BE2C (cell line): Measurements from ENCODE around the gene PDZD4.

Experiments
- DNase-seq: peaks from one replicate; pipeline ENCODE4 v3.0.0-alpha.2; 2020
- H3K27me3 ChIP-seq: fragments of 250-450 bp; sonication (Bioruptor Pico); 2 replicates; pipeline ENCODE4 v1.5.1; 2020; ENCODE audit warnings: mild to moderate bottlenecking
- H3K36me3 ChIP-seq: fragments of 250-450 bp; sonication (Bioruptor Pico); 2 replicates; pipeline ENCODE4 v1.5.1; 2020; ENCODE audit warnings: mild to moderate bottlenecking
- H3K4me1 ChIP-seq: fragments of 250-450 bp; sonication (Bioruptor Pico); 2 replicates; pipeline ENCODE4 v1.5.1; 2020
- H3K4me3 ChIP-seq: 2 replicates; pipeline ENCODE4 v1.5.1; 2011; ENCODE audit warnings: low read depth, low read length
- H3K9me3 ChIP-seq: fragments of 250-450 bp; sonication (Bioruptor Pico); 2 replicates; pipeline ENCODE4 v1.5.1; 2020
- TF ChIP-seq, protein P1 (sequence below): IDR thresholded peaks from 2 replicates; pipeline ENCODE4 v1.5.1; 2012; ENCODE audit warnings: mild to moderate bottlenecking, low read depth, low read length

PDZD4 gene

DNA sequence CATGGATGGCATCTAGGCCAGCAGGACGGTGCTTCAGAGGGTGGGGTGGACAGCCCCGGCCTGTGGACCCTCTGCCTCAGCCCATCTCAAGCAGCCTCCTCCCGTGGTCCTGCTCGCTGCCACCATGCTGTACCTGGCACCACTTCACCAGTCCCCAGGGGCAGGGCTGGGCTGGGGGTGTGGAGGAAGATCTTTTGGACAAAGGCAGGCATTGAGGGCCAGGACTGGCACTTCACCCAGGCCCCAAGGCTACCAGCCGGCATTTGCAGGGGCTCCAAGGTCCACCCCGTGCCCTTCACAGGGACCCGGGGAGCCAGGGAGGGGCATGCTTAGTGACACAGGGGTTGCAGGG, 65.6 kb downstream of the PDZD4 start:
- Histone ChIP-seq H3K27me3 (no peaks in the 10 kb centered on the region), H3K36me3 (no peaks in the 10 kb centered on the region), H3K4me3 (peak overlapping the region; percentile 43), H3K9me3 (no peaks in the 10 kb centered on the region), H3K4me1 (peaks cover 14% of the 10 kb centered on the region)
- no peak for DNase-seq
- TF ChIP-seq, protein P1, sequence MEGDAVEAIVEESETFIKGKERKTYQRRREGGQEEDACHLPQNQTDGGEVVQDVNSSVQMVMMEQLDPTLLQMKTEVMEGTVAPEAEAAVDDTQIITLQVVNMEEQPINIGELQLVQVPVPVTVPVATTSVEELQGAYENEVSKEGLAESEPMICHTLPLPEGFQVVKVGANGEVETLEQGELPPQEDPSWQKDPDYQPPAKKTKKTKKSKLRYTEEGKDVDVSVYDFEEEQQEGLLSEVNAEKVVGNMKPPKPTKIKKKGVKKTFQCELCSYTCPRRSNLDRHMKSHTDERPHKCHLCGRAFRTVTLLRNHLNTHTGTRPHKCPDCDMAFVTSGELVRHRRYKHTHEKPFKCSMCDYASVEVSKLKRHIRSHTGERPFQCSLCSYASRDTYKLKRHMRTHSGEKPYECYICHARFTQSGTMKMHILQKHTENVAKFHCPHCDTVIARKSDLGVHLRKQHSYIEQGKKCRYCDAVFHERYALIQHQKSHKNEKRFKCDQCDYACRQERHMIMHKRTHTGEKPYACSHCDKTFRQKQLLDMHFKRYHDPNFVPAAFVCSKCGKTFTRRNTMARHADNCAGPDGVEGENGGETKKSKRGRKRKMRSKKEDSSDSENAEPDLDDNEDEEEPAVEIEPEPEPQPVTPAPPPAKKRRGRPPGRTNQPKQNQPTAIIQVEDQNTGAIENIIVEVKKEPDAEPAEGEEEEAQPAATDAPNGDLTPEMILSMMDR, result no peak

DNA sequence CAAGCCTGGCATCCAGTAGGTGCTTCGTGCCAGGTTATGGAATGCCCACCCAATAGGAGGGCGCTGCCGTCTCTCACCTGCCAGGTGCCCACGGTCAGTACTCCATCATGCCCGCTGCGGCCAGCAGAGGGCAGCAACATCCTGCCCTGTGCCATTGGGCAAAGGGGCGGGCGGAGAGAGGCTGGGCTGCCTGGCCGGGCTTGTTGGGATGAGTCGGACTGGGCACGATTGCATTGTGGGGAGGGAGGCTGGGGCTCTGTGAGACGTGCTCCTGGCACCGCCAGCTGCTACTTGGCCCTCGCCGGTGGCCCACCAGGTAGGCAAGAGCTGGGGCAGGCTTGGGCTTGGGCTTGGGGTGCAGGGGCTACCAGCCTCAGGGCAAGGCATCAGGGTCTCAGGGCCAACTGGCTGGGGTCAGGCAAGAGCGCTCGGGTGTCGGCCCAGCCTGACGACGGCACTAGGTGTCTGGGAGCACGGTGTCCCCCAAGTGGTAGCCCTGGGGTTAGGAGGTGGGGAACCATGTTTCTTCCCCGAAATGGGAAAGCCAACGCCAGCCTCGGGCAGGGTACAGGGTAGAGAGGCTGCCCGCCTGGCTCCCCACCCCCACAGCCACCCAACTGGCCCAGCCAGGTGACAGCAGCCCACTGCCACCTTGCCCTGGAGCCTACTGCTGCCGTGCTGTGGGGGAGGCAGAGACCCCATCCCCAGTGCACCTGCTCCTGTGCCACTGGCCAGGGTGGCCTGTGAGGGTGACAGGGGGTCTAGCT, 66.2 kb downstream of the PDZD4 start, which contains the start of gene PLXNB3:
Gene PLXNB3, plus strand, starts transcription at position 261 of the 767 bp plus-strand sequence. CDS start 1,287 bp downstream, outside the sequence.
- no peaks in the 10 kb centered on the region for H3K36me3 ChIP-seq
- peak within 1 kb of the TSS; percentile 43 for H3K4me3 ChIP-seq
- H3K4me1 ChIP-seq, result peaks cover 14% of the 10 kb centered on the region
- no peaks in the 10 kb centered on the region for H3K9me3 ChIP-seq
- no peaks in the 10 kb centered on the region for H3K27me3 ChIP-seq
- peak; percentile 86 for DNase-seq
- TF ChIP-seq, protein P1, result peak; percentile 69

DNA sequence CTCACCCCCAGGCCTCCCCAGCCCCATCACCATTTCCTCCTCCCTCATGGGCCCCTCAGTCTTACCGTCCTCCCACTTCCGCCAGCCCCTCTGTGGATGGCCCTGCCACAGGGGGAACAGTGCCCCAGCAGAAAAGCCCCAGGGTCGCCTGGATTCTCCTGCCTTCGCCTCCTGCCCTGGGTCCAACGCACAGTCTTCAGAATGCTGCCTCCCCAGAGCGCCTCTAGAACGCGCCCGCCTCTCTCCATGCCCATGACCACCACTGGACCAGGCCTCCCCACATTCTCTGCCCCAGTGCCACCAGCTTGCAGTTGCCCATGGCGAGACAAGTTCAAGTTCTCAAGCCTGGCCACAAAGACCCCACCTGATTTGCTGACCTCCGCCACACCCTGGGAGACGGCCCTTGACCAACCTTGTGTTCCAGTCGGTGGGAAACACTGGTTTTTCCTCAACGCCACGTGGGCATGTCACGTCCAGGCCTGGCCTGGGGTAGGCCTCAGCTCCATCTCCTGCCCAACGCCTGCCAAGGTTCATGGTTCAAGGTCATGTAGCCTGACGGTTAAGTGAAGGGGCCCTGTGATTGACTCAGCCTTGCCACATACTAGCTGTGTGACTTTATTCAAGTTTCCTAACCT, 66.9 kb downstream of the PDZD4 start:
- H3K9me3 ChIP-seq, result no peaks in the 10 kb centered on the region

DNA sequence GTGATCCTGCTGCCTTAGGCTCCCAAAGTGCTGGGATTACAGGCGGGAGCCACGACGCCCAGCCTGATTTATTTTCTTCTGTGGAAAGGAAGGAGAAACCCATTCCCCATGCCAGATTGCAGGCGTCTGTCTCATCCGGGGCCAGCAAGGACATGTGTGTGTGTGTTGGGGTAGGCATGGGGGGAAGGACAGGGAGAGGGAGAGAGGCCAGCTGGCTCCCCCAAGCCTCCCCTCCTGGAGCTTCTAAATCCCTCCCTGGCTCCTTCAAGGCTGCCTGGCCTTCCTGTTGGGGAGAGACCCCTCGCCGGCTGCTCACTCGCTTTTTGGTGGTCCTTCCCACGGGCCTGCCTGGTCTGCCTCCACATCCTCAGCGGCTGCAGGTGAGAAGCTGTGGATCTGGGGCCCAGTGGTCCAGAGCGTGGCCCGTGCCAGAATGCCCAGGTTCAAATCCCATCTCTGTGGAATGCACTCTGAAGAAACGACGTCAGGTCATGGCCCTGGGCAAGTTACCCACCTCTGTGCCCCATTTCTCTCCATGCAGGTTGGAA, 67.6 kb downstream of the PDZD4 start:
- TF ChIP-seq, protein P1, result no peak
- H3K9me3 ChIP-seq, result no peaks in the 10 kb centered on the region
- H3K27me3 ChIP-seq, result no peaks in the 10 kb centered on the region

More for the DNA sequence above, 66.9 kb downstream of the PDZD4 start:
- DNase-seq, result no peak
- H3K36me3 ChIP-seq, result no peaks in the 10 kb centered on the region
- H3K27me3 ChIP-seq, result no peaks in the 10 kb centered on the region
- H3K4me1 ChIP-seq, result peaks cover 14% of the 10 kb centered on the region
- TF ChIP-seq, protein P1, result no peak
- H3K4me3 ChIP-seq, result no peak overlapping the region

DNA sequence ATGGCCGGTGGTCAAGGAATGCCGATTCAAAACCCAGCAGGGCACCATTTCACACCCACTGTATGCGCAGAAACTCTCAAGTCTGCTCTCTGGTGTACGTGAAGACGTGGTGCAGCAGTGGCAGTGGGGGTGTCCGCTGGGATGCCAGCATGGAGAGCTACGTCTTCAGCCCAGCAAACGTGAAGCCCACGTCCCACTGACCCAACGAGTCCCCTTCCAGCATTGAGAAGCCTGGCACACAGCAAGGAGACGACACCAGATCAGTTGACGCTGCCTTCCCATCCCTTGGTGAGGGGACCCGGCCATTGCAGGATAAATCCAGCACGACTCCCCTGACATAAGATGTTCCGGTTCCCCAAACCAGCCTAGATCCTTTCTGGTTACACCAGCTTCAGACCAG, 68.5 kb downstream of the PDZD4 start:
- Histone ChIP-seq H3K4me3 (no peak overlapping the region), H3K27me3 (no peaks in the 10 kb centered on the region), H3K4me1 (peaks cover 13% of the 10 kb centered on the region), H3K36me3 (no peaks in the 10 kb centered on the region), H3K9me3 (no peaks in the 10 kb centered on the region)
- TF ChIP-seq, protein P1, result no peak
- no peak for DNase-seq

More for the DNA sequence above, 67.6 kb downstream of the PDZD4 start:
- Histone ChIP-seq H3K4me1 (peaks cover 14% of the 10 kb centered on the region), H3K4me3 (no peak overlapping the region), H3K36me3 (no peaks in the 10 kb centered on the region)
- DNase-seq, result no peak

DNA sequence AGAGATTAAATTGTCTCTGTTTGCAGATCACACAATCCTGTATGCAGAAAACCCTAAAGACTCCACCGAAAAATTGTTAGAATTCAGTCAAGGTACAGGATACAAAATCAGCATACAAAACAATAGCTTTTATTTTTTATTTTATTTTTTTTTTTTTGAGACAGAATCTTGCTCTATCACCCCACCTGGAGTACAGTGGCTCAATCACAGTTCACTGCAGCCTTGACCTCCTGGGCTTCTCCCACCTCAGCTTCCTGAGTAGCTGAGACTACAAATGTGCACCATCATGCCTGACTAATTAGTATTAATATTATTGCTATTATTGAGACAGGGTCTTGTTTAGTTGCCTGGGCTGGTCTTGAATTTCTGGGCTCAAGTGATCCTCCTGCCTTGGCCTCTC, 75.2 kb downstream of the PDZD4 start:
- Histone ChIP-seq H3K9me3 (no peaks in the 10 kb centered on the region), H3K27me3 (no peaks in the 10 kb centered on the region), H3K36me3 (no peaks in the 10 kb centered on the region), H3K4me3 (no peak overlapping the region), H3K4me1 (no peaks in the 10 kb centered on the region)
- TF ChIP-seq, protein P1, result no peak
- no peak for DNase-seq
